Hepatocyte (in vitro differentiated cells): ENCODE data around the gene SLC37A1. TPM values are rescaled to one million over a fixed set of nuclear protein-coding genes. Genes with fewer than 3 reads are reported as not detected.

Experiments
- DNase-seq: peaks from one replicate; pipeline ENCODE4 v3.0.0-alpha.2; 2016; ENCODE audit warnings: low spot score
- H2AFZ ChIP-seq: fragments of 200-600 bp; sonication (generic); 2 replicates; pipeline ENCODE4 v1.6.0; 2016; ENCODE audit warnings: antibody characterized with exemption, mild to moderate bottlenecking
- H3K27ac ChIP-seq: fragments of 200-600 bp; sonication (generic); 2 replicates; pipeline ENCODE4 v1.5.1; 2016; ENCODE audit warnings: mild to moderate bottlenecking
- H3K27me3 ChIP-seq: fragments of 200-600 bp; sonication (generic); 2 replicates; pipeline ENCODE4 v1.6.1; 2016
- H3K36me3 ChIP-seq: fragments of 200-600 bp; sonication (generic); replicated peaks from 2 replicates; pipeline ENCODE4 v1.5.1; 2016; ENCODE audit warnings: low read depth; ENCODE audit not compliant: insufficient read depth
- H3K4me1 ChIP-seq: fragments of 200-600 bp; sonication (generic); 2 replicates; pipeline ENCODE4 v1.5.1; 2016; ENCODE audit warnings: mild to moderate bottlenecking, moderate library complexity; ENCODE audit not compliant: insufficient read depth
- H3K4me2 ChIP-seq: fragments of 200-600 bp; sonication (generic); 2 replicates; pipeline ENCODE4 v1.6.0; 2016
- H3K4me3 ChIP-seq: fragments of 200-600 bp; sonication (generic); 2 replicates; pipeline ENCODE4 v1.5.1; 2016; ENCODE audit warnings: mild to moderate bottlenecking
- H3K79me2 ChIP-seq: fragments of 200-600 bp; sonication (generic); 2 replicates; pipeline ENCODE4 v1.6.0; 2017; ENCODE audit warnings: mild to moderate bottlenecking
- H3K9me2 ChIP-seq: fragments of 200-600 bp; sonication (generic); replicated peaks from 2 replicates; pipeline ENCODE4 v1.6.0; 2017; ENCODE audit warnings: mild to moderate bottlenecking; ENCODE audit not compliant: insufficient read depth
- H3K9me3 ChIP-seq: fragments of 200-600 bp; sonication (generic); 2 replicates; pipeline ENCODE4 v1.5.1; 2016; ENCODE audit warnings: low read depth, mild to moderate bottlenecking
- H4K20me1 ChIP-seq: fragments of 200-600 bp; sonication (generic); 2 replicates; pipeline ENCODE4 v1.6.0; 2016; ENCODE audit warnings: mild to moderate bottlenecking; ENCODE audit not compliant: insufficient read depth, poor library complexity, severe bottlenecking
- EZH2 ChIP-seq: fragments of 200-600 bp; sonication (generic); IDR thresholded peaks from 2 replicates; pipeline ENCODE4 v1.6.1; 2016; ENCODE audit warnings: antibody characterized with exemption, mild to moderate bottlenecking, borderline replicate concordance
- EZH2phosphoT487 ChIP-seq: fragments of 200-600 bp; sonication (generic); IDR thresholded peaks from one replicate; pipeline ENCODE4 v1.6.1; 2018; ENCODE audit warnings: antibody characterized with exemption, mild to moderate bottlenecking, low read depth, moderate library complexity; ENCODE audit not compliant: unreplicated experiment, severe bottlenecking
- WGBS: methylation state at CpG from one replicate; pipeline ENCODE4 v1.1.6; 2016; ENCODE audit warnings: low lambda C conversion rate; ENCODE audit errors: missing lambda C conversion rate; 5-methylcytosine and 5-hydroxymethylcytosine counted together
- polyA plus RNA-seq: library from polyadenylated mRNA; unstranded; fragments of >200 nt; fragmentation: Nextera tagmentation; extraction: Ambion mirVana; gene quantifications from 2 replicates; pipeline ENCODE4 v1.2.1, GENCODE V29; 2016
- total RNA-seq: library from RNA; depleted of rRNA; stranded (reverse); fragments of >200 nt; gene quantifications from 2 replicates; pipeline ENCODE4 v1.2.3, GENCODE V29; 2014
- TF ChIP-seq, protein P1 (sequence below): fragments of 200-600 bp; sonication (generic); IDR thresholded peaks from 2 replicates; pipeline ENCODE4 v1.5.1; 2016; ENCODE audit warnings: antibody characterized with exemption, mild to moderate bottlenecking; ENCODE audit not compliant: poor library complexity

Gene SLC37A1
- total and polyA plus RNA-seq, 2 experiments from 2014 or later: 17.9 to 18.5 TPM

GRCh38 chr21:42569732-42570301, 56.2 kb downstream of the SLC37A1 start:
- no peak for DNase-seq
- no peaks in the 10 kb centered on the region for H3K4me1 ChIP-seq
- TF ChIP-seq, protein P1, sequence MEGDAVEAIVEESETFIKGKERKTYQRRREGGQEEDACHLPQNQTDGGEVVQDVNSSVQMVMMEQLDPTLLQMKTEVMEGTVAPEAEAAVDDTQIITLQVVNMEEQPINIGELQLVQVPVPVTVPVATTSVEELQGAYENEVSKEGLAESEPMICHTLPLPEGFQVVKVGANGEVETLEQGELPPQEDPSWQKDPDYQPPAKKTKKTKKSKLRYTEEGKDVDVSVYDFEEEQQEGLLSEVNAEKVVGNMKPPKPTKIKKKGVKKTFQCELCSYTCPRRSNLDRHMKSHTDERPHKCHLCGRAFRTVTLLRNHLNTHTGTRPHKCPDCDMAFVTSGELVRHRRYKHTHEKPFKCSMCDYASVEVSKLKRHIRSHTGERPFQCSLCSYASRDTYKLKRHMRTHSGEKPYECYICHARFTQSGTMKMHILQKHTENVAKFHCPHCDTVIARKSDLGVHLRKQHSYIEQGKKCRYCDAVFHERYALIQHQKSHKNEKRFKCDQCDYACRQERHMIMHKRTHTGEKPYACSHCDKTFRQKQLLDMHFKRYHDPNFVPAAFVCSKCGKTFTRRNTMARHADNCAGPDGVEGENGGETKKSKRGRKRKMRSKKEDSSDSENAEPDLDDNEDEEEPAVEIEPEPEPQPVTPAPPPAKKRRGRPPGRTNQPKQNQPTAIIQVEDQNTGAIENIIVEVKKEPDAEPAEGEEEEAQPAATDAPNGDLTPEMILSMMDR: no peak
- TF ChIP-seq EZH2phosphoT487 (no peak), EZH2 (no peak)
- H3K27me3 ChIP-seq: no peaks in the 10 kb centered on the region
- H3K79me2 ChIP-seq: no peaks in the 10 kb centered on the region
- H2AFZ ChIP-seq: no peak overlapping the region
- no peak overlapping the region for H3K4me2 ChIP-seq
- no peaks in the 10 kb centered on the region for H4K20me1 ChIP-seq
- H3K9me3 ChIP-seq: no peaks in the 10 kb centered on the region
- H3K4me3 ChIP-seq: no peak overlapping the region
- H3K9me2 ChIP-seq: no peaks in the 10 kb centered on the region
- no peak overlapping the region for H3K27ac ChIP-seq
- WGBS: 95% methylated on average over 31 of the region's 31 CpGs
- no peaks in the 10 kb centered on the region for H3K36me3 ChIP-seq

DNA sequence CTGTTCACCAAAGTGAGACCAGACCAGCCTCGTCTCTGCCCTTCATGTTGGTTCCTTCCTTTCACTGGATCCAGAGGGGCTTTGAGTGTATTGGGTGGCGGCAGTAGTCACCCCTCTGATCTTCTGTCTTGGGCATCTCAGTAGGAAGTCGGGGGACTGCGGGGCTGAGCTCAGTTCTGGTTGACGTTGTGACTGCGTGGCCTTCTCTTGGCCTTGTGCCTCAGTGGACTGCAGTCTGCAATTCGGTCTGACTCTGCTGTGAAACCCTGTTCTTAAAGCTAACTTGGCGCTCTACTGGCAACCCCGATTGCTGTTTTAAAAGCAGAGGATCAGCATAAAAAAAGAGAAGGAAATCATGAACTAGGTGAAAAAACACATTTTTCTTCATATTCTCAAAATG, 56.7 kb downstream of the SLC37A1 start:
- TF ChIP-seq EZH2 (no peak), EZH2phosphoT487 (no peak)
- TF ChIP-seq, protein P1: no peak
- Histone ChIP-seq H3K9me3 (no peaks in the 10 kb centered on the region), H3K27ac (no peak overlapping the region), H3K9me2 (no peaks in the 10 kb centered on the region), H2AFZ (no peak overlapping the region), H3K79me2 (no peaks in the 10 kb centered on the region), H3K27me3 (no peaks in the 10 kb centered on the region), H3K4me2 (no peak overlapping the region), H3K36me3 (no peaks in the 10 kb centered on the region), H3K4me3 (no peak overlapping the region), H3K4me1 (no peaks in the 10 kb centered on the region), H4K20me1 (no peaks in the 10 kb centered on the region)
- DNase-seq: no peak
- 94% methylated on average over 9 of the region's 9 CpGs for WGBS

GRCh38 chr21:42570841-42571387, 57.3 kb downstream of the SLC37A1 start:
- H3K27me3 ChIP-seq: no peaks in the 10 kb centered on the region
- TF ChIP-seq EZH2: no peak
- TF ChIP-seq, protein P1: no peak
- no peak for TF ChIP-seq EZH2phosphoT487
- no peak for DNase-seq

More at GRCh38 chr21:42570841-42571387, 57.3 kb downstream of the SLC37A1 start:
- Histone ChIP-seq H3K4me2 (no peak overlapping the region), H4K20me1 (no peaks in the 10 kb centered on the region), H3K4me1 (no peaks in the 10 kb centered on the region), H3K9me2 (no peaks in the 10 kb centered on the region), H3K9me3 (no peaks in the 10 kb centered on the region), H2AFZ (no peak overlapping the region), H3K79me2 (no peaks in the 10 kb centered on the region), H3K4me3 (no peak overlapping the region), H3K36me3 (no peaks in the 10 kb centered on the region), H3K27ac (no peak overlapping the region)
- 92% methylated on average over 20 of the region's 20 CpGs for WGBS
